ENCODE data around the gene NRXN3.

Gene NRXN3

GRCh38 chr14:79321070-79321469 lies 1150.9 kb downstream of the NRXN3 start:
- Histone ChIP-seq H3K27ac (ENCODE audit: low read depth, low read length, severe bottlenecking) (no peak overlapping the region), H3K36me3 (ENCODE audit: control insufficient read depth, insufficient read depth, low read length) (no peaks in the 10 kb centered on the region), H3K9me3 (ENCODE audit: control insufficient read depth, low read length) (no peaks in the 10 kb centered on the region), H3K4me3 (ENCODE audit: extremely low read depth, insufficient read depth, low read length, poor library complexity, severe bottlenecking) (no peak overlapping the region), H3K4me1 (ENCODE audit: control insufficient read depth, insufficient read depth, low read length, poor library complexity, severe bottlenecking) (no peaks in the 10 kb centered on the region)

DNA sequence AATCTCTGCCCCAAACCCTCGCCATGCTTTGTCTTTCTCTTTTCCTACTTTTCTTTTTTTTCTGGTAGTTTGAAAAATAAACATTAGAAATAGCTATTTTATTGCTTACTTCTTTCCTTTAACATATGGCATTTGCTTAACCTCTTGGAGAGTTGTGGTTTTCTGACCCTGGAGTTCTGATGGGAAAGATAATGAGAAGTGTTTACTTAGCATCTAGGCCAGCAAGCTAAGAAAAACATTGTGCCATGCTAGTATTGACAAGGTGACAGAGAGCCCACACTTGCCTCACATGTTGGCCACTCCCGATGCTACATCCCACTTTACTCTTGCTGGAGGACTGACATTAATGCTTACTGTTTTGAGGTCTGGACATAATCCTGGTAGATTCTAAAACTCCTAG lies 1154.9 kb downstream of the NRXN3 start:
- Histone ChIP-seq H3K36me3 (ENCODE audit: control insufficient read depth, insufficient read depth, low read length) (no peaks in the 10 kb centered on the region), H3K4me3 (ENCODE audit: extremely low read depth, insufficient read depth, low read length, poor library complexity, severe bottlenecking) (no peak overlapping the region), H3K9me3 (ENCODE audit: control insufficient read depth, low read length) (no peaks in the 10 kb centered on the region), H3K4me1 (ENCODE audit: control insufficient read depth, insufficient read depth, low read length, poor library complexity, severe bottlenecking) (no peaks in the 10 kb centered on the region), H3K27ac (ENCODE audit: low read depth, low read length, severe bottlenecking) (no peak overlapping the region)
- 67 to 88% methylated on average over 1 of the region's 2 CpGs for WGBS, 2 experiments (ENCODE audit: insufficient coverage in 2 of 2)

- 89 to 100% methylated on average over 1 of the region's 3 CpGs for WGBS, 2 experiments (ENCODE audit: insufficient coverage in 2 of 2)
- no peak overlapping the region for H3K4me3 ChIP-seq (ENCODE audit: extremely low read depth, insufficient read depth, low read length, poor library complexity, severe bottlenecking)
- no peak overlapping the region for H3K27ac ChIP-seq (ENCODE audit: low read depth, low read length, severe bottlenecking)
- no peaks in the 10 kb centered on the region for H3K36me3 ChIP-seq (ENCODE audit: control insufficient read depth, insufficient read depth, low read length)
- H3K9me3 ChIP-seq (ENCODE audit: control insufficient read depth, low read length): no peaks in the 10 kb centered on the region
- H3K4me1 ChIP-seq (ENCODE audit: control insufficient read depth, insufficient read depth, low read length, poor library complexity, severe bottlenecking): no peaks in the 10 kb centered on the region
Observed at GRCh38 chr14:79325557-79325956, 1155.4 kb downstream of the NRXN3 start.

GRCh38 chr14:79328863-79329262 lies 1158.7 kb downstream of the NRXN3 start:
- H3K36me3 ChIP-seq (ENCODE audit: control insufficient read depth, insufficient read depth, low read length): no peaks in the 10 kb centered on the region
- 85 to 86% methylated on average over 2 of the region's 3 CpGs for WGBS, 2 experiments (ENCODE audit: insufficient coverage in 2 of 2)

DNA sequence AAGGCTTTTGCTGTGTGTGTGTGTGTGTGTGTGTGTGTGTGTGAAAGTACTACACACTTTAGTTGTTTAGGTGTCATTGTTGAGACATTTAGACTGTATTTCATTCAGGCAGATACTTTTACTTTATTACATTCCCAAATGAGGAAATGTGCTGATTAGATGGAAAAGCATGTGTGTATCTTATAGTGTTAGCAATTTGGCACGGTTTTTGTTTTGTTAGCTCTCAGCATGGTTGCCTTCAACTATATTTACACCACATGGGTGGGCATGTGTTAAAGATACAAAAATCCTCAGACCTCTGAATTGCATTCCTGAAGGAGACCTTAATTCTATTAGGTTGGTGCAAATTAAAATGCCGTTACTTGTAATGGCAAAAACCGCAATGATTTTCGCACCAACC lies 1161.7 kb downstream of the NRXN3 start:
- Histone ChIP-seq H3K4me1 (ENCODE audit: control insufficient read depth, insufficient read depth, low read length, poor library complexity, severe bottlenecking) (no peaks in the 10 kb centered on the region), H3K27ac (ENCODE audit: low read depth, low read length, severe bottlenecking) (no peak overlapping the region), H3K9me3 (ENCODE audit: control insufficient read depth, low read length) (no peaks in the 10 kb centered on the region), H3K36me3 (ENCODE audit: control insufficient read depth, insufficient read depth, low read length) (no peaks in the 10 kb centered on the region), H3K4me3 (ENCODE audit: extremely low read depth, insufficient read depth, low read length, poor library complexity, severe bottlenecking) (no peak overlapping the region)
- 73 to 77% methylated on average over 2 to 3 of the region's 4 CpGs for WGBS, 2 experiments (ENCODE audit: insufficient coverage in 2 of 2)

More at GRCh38 chr14:79328863-79329262, 1158.7 kb downstream of the NRXN3 start:
- Histone ChIP-seq H3K9me3 (ENCODE audit: control insufficient read depth, low read length) (no peaks in the 10 kb centered on the region), H3K4me1 (ENCODE audit: control insufficient read depth, insufficient read depth, low read length, poor library complexity, severe bottlenecking) (no peaks in the 10 kb centered on the region), H3K27ac (ENCODE audit: low read depth, low read length, severe bottlenecking) (no peak overlapping the region), H3K4me3 (ENCODE audit: extremely low read depth, insufficient read depth, low read length, poor library complexity, severe bottlenecking) (no peak overlapping the region)

GRCh38 chr14:79332504-79333197 lies 1162.5 kb downstream of the NRXN3 start:
- H3K4me1 ChIP-seq (ENCODE audit: control insufficient read depth, insufficient read depth, low read length, poor library complexity, severe bottlenecking): no peaks in the 10 kb centered on the region
- 0 to 37% methylated on average over 1 to 3 of the region's 7 CpGs for WGBS, 2 experiments (ENCODE audit: insufficient coverage in 2 of 2)
- H3K4me3 ChIP-seq (ENCODE audit: extremely low read depth, insufficient read depth, low read length, poor library complexity, severe bottlenecking): no peak overlapping the region
- H3K36me3 ChIP-seq (ENCODE audit: control insufficient read depth, insufficient read depth, low read length): no peaks in the 10 kb centered on the region
- no peaks in the 10 kb centered on the region for H3K9me3 ChIP-seq (ENCODE audit: control insufficient read depth, low read length)
- H3K27ac ChIP-seq (ENCODE audit: low read depth, low read length, severe bottlenecking): no peak overlapping the region

- no peak overlapping the region for H3K27ac ChIP-seq (ENCODE audit: low read depth, low read length, severe bottlenecking)
- no peak overlapping the region for H3K4me3 ChIP-seq (ENCODE audit: extremely low read depth, insufficient read depth, low read length, poor library complexity, severe bottlenecking)
- H3K36me3 ChIP-seq (ENCODE audit: control insufficient read depth, insufficient read depth, low read length): no peaks in the 10 kb centered on the region
- H3K4me1 ChIP-seq (ENCODE audit: control insufficient read depth, insufficient read depth, low read length, poor library complexity, severe bottlenecking): no peaks in the 10 kb centered on the region
- no peaks in the 10 kb centered on the region for H3K9me3 ChIP-seq (ENCODE audit: control insufficient read depth, low read length)
- no CpG with 5 or more reads among the region's 1 CpG for WGBS, 2 experiments (ENCODE audit: insufficient coverage in 2 of 2)
Observed at GRCh38 chr14:79333198-79333546, 1163.0 kb downstream of the NRXN3 start.

GRCh38 chr14:79334272-79334671 lies 1164.1 kb downstream of the NRXN3 start:
- no peaks in the 10 kb centered on the region for H3K9me3 ChIP-seq (ENCODE audit: control insufficient read depth, low read length)
- WGBS, 2 experiments (ENCODE audit: insufficient coverage in 2 of 2): 38 to 60% methylated on average over 1 of the region's 2 CpGs

DNA sequence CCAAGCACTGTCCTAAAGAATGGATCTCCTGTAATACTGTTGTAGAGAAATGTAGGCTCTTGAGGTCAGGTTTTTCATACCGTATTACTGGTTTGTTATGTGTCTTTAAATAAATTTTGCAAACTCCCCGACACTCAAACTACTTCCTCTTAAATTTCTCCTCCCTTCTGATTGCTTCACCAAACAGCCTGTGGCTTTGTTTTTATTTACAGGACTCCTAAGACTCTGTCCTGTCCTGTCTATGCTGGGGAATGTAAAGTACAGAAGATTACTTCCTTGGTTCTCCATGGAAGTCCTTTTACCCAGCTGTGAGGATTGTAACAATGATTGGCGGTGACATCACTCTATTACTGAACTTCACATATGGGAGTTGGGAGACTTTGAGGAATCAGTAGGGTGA lies 1167.6 kb downstream of the NRXN3 start:
- Histone ChIP-seq H3K4me1 (ENCODE audit: control insufficient read depth, insufficient read depth, low read length, poor library complexity, severe bottlenecking) (no peaks in the 10 kb centered on the region), H3K27ac (ENCODE audit: low read depth, low read length, severe bottlenecking) (no peak overlapping the region), H3K4me3 (ENCODE audit: extremely low read depth, insufficient read depth, low read length, poor library complexity, severe bottlenecking) (no peak overlapping the region), H3K36me3 (ENCODE audit: control insufficient read depth, insufficient read depth, low read length) (no peaks in the 10 kb centered on the region), H3K9me3 (ENCODE audit: control insufficient read depth, low read length) (no peaks in the 10 kb centered on the region)
- WGBS, 2 experiments (ENCODE audit: insufficient coverage in 2 of 2): 80% methylated on average over 1 of the region's 3 CpGs; no CpG with 5 or more reads in 1 of the 2 experiments

More at GRCh38 chr14:79334272-79334671, 1164.1 kb downstream of the NRXN3 start:
- no peak overlapping the region for H3K4me3 ChIP-seq (ENCODE audit: extremely low read depth, insufficient read depth, low read length, poor library complexity, severe bottlenecking)
- H3K4me1 ChIP-seq (ENCODE audit: control insufficient read depth, insufficient read depth, low read length, poor library complexity, severe bottlenecking): no peaks in the 10 kb centered on the region
- no peak overlapping the region for H3K27ac ChIP-seq (ENCODE audit: low read depth, low read length, severe bottlenecking)
- H3K36me3 ChIP-seq (ENCODE audit: control insufficient read depth, insufficient read depth, low read length): no peaks in the 10 kb centered on the region

DNA sequence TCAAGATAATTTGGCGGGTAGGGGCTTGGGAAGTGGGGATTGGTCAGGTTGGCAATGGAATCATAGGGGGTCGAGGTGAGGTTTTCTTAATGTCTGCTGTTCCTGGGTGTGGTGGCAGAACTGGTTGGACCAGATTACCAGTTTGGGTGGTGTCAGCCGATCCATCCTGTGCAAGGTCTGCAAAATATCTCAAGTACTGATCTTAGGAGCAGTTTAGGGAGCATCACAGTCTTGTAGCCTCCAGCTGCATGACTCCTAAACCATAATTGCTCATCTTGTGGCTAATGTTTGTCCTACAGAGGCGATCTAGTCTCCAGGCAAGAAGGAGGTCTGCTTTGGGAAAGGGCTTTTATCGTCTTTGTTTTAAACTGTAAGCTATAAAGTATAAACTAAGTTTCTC lies 1172.8 kb downstream of the NRXN3 start:
- 84 to 89% methylated on average over 2 of the region's 5 CpGs for WGBS, 2 experiments (ENCODE audit: insufficient coverage in 2 of 2)
- Histone ChIP-seq H3K27ac (ENCODE audit: low read depth, low read length, severe bottlenecking) (no peak overlapping the region), H3K4me3 (ENCODE audit: extremely low read depth, insufficient read depth, low read length, poor library complexity, severe bottlenecking) (no peak overlapping the region), H3K4me1 (ENCODE audit: control insufficient read depth, insufficient read depth, low read length, poor library complexity, severe bottlenecking) (no peaks in the 10 kb centered on the region), H3K9me3 (ENCODE audit: control insufficient read depth, low read length) (no peaks in the 10 kb centered on the region), H3K36me3 (ENCODE audit: control insufficient read depth, insufficient read depth, low read length) (no peaks in the 10 kb centered on the region)

GRCh38 chr14:79351011-79351410 lies 1180.8 kb downstream of the NRXN3 start:
- H3K36me3 ChIP-seq (ENCODE audit: control insufficient read depth, insufficient read depth, low read length): no peaks in the 10 kb centered on the region
- H3K4me3 ChIP-seq (ENCODE audit: extremely low read depth, insufficient read depth, low read length, poor library complexity, severe bottlenecking): no peak overlapping the region
- 80 to 83% methylated on average over 1 of the region's 3 CpGs for WGBS, 2 experiments (ENCODE audit: insufficient coverage in 2 of 2)
- H3K9me3 ChIP-seq (ENCODE audit: control insufficient read depth, low read length): no peaks in the 10 kb centered on the region
- no peak overlapping the region for H3K27ac ChIP-seq (ENCODE audit: low read depth, low read length, severe bottlenecking)
- no peaks in the 10 kb centered on the region for H3K4me1 ChIP-seq (ENCODE audit: control insufficient read depth, insufficient read depth, low read length, poor library complexity, severe bottlenecking)

Data from mesodermal cell (in vitro differentiated cells).